Prostate gland (tissue), 2 donors: Measurements from ENCODE around the gene HPGD.

Source experiments
- CTCF ChIP-seq, 4 experiments: fragments of 200-600 bp in 2 of 4; fragments of 450-650 bp in 2 of 4; sonication (generic) in 2 of 4; IDR thresholded peaks; 1 replicate in 3 of 4; 2 replicates in 1 of 4; pipeline ENCODE4 v1.5.1; 2016 to 2019; ENCODE audit warnings: antibody characterized with exemption in 4 of 4, mild to moderate bottlenecking in 2 of 4, moderate library complexity in 2 of 4
- POLR2A ChIP-seq: fragments of 450-650 bp; IDR thresholded peaks from one replicate; pipeline ENCODE4 v1.6.1; 2016; ENCODE audit warnings: antibody characterized with exemption, mild to moderate bottlenecking
- POLR2AphosphoS5 ChIP-seq: sonication (generic); formaldehyde crosslinking; IDR thresholded peaks from one replicate; pipeline ENCODE4 v1.6.1; 2017; ENCODE audit warnings: antibody characterized with exemption

DNA sequence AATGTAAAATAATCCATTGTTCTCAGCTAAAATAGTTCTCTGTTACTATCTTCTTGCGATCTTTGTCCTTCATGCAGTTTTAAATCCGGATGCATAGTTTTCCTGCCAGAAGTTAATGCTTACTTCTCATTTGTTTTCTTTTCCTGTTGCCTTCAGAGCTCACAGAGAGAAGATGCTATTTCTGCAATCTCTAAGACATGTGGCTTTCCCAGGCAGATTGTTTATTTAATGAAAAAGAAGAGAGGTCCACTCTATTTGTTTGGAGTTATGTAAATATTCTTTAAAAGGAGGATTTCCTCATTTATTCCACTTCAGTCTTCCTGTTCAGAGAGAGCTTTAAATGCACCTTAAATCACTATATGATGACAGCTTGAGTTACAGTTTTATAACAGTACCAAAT is 39.3 kb upstream of the HPGD start:
- TF ChIP-seq CTCF (IDR thresholded peaks at IDR 0.05) (no peak), POLR2A (no peak), POLR2AphosphoS5 (no peak)
